ENCODE measurements around the gene MYL12A.

The MYL12A gene

GRCh38 chr18:3213300-3214059, 34.1 kb upstream of the MYL12A start:
- TF ChIP-seq CTCF (IDR thresholded peaks at IDR 0.05) = no peak

- no peak for TF ChIP-seq CTCF (IDR thresholded peaks at IDR 0.05)
Measured at GRCh38 chr18:3214855-3215637, 32.6 kb upstream of the MYL12A start.

GRCh38 chr18:3216987-3217386, 30.6 kb upstream of the MYL12A start:
- no peak for TF ChIP-seq CTCF (IDR thresholded peaks at IDR 0.05)

- no peak for TF ChIP-seq CTCF (IDR thresholded peaks at IDR 0.05)
Measured at GRCh38 chr18:3217948-3218647, 29.5 kb upstream of the MYL12A start.

- TF ChIP-seq CTCF (IDR thresholded peaks at IDR 0.05) = no peak
Measured at GRCh38 chr18:3218819-3219218, 28.8 kb upstream of the MYL12A start.

DNA sequence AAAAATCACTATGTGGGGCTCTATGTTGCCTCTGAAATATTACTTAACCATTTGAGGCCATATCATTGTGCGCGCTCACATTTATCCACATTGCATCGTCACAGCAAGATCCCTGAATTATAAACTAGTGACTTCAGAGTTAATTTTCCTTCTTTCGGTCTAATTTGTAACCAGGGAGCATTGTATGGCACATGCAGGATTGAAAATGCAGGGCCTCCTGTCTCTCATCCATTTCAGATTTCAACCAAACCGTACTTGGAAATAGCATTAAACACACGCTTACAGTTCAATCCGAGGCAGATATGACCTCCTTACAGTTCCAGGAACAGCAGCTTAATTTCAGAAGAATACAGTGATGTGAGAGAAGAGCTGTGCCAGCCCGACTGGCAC, 28.4 kb upstream of the MYL12A start:
- no peak for TF ChIP-seq CTCF (IDR thresholded peaks at IDR 0.05)

DNA sequence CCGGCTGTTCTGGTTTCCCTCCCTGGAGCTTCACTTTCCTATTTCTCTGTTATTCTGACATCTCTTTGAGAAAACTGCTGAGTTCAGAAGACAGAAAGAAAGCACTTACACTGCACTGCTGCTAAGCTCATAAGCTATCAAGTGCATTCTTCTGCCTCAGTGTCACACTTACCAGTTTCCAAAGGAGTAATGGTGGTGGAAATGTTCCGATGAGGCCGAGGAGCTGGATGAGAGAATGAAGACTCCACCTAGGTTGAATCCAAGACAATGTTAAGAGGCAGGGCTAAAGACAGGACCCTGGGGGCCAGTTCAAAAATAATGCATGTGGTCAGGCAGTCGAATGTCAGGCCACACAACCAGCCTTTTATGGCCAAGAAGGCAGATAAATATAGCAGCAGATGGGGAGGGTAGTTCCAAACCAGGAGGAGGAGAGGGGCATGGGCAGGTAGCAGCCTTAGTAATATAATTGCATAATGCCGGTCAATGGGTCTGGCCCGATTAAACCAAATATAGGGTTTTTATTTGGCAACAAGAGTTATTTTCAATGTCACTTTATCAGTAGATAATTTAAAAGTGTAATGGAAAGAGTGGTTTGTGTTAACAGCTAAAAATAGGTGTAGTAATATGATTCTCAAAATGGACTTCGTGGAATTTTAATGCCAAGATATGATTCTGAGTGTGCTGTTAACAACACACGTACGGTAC, 27.8 kb upstream of the MYL12A start, which contains the start of gene MYOM1:
MYOM1 (minus strand) TSS at position 338 of the 705 bp plus-strand sequence. CDS start 4,745 bp downstream, outside the sequence.
- no peak for TF ChIP-seq CTCF (IDR thresholded peaks at IDR 0.05)

Measured in LNCAP (cell line).